Hematopoietic multipotent progenitor cell treated with erythropoietin and hydrocortisone succinate and interleukin-3 and kit ligand, for 15 days (in vitro differentiated cells): Measurements from ENCODE around the gene TLR10.
"Not testable (repeated sequence)": the region's sequence is repeated elsewhere in the genome, so short reads cannot be mapped to it uniquely, and the experiment has no call there.

Source experiments
- DNase-seq: peaks from one replicate; pipeline ENCODE4 v3.0.0-alpha.2; 2015; ENCODE audit warnings: low spot score

The TLR10 gene

DNA sequence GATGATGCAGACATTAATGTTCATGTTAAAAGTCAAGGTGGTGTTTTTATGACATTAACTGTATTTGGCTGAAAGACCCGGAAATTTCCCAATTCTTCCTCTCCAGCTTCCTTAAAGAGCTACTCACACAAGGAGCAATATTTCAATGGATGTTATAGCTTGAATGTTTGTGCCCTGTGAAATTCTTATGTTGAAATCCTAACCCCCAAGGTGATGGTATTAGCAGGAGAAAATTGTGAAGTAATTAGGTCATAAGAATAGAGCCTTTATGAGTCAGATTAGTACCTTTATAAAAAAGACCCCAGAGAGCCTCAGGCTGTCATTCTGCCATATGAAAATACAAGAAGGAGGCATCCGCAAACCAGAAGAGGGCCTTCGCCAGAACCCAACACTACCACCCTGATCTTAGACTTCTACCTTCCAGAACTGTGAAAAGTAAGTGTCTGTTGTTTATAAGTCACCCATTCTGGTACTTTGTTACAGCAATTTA is 18.2 kb upstream of the TLR10 start:
- DNase-seq: no peak

DNA sequence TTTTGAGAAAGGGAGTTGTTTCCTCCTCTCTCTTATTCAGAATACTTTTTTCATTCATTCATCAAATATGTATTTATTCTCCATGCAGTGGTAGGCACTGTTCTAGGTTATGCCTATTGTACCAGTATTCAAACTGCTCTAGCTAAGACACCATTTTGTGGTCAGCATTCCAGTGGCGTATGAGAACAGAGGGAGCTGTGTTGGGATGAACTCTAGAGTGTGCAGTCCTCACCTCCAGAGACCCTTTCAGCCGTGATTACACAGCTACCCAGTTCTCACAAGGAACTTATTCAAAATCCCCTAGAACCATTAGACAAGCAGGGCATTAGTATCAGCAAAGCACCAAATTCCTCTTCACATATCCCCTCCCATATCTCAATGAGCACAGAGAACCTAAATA is 17.6 kb upstream of the TLR10 start:
- no peak for DNase-seq

DNA sequence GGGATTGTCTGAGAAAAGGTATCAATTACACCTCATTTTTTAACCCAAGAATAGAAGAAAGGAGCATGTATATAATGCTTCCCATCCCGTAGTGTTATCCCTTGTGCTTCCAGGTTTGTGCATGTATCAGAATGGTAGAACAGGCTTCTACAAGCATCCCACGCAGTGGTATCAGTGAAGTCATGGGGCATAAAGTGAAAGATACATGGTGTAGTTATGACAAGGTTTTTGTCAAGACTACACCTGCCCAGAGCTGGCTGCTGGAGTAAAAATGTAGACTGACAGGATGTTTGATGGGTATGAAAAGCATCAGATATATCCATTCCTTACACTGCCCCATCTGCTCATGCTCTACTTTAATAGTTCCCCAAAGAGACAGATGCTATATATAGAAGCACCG is 12.3 kb upstream of the TLR10 start:
- no peak for DNase-seq

DNA sequence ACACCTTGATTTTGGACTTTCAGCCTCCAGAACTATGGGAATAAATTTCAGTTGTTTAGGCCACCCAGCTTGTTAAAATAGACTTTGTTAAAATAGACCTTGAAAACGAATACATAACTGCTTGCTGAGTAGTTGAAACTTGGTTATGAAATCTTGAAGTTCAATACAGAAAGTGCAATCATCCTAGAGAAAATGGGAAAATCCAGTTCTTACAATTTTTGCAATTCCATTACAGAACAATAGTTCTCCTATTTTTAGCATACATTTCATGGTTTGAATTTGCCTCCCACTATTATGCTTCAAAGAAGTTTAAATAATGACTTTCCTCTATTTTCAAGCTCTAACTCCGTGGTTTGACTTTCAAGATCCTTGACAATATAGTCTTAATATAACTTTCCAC is 11.3 kb upstream of the TLR10 start:
- no peak for DNase-seq

DNA sequence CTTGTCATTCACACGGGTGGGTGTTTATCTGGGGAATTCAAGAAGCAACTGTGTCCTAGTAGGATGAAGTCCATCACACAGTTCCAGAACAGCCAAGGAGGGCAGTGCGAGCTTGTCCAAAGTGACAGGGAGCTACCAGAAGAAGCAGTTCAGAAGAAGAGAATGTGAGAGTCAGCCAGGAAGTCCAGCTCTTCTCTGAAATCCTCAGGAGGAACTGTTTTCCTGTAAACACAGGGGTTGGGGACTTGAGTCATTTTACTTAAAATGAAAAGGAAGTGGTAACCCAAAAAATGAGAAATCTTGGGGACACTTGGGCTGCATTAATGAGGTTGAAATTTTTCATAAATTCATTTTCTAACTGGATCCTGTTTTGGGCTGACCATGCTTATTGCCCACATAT is 8.2 kb upstream of the TLR10 start:
- no peak for DNase-seq

DNA sequence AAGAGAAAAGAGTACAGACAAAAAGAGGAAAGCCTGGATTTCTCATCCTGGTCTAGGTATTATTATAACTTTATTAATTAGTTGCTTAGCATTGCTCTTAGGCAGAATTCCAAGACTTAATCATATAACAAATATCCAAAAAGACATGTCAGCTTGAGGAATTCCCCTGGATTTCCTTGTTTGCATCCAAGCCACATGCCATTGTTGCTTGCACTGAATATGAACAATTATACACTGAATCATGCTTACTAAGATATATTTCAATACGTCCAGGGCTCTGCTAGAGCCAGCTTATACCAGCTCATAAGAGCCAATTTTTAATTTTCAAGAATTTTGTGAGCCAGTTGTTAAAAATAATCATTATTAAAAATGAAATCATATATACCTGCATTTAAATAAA is 5.5 kb upstream of the TLR10 start:
- DNase-seq: no peak

DNA sequence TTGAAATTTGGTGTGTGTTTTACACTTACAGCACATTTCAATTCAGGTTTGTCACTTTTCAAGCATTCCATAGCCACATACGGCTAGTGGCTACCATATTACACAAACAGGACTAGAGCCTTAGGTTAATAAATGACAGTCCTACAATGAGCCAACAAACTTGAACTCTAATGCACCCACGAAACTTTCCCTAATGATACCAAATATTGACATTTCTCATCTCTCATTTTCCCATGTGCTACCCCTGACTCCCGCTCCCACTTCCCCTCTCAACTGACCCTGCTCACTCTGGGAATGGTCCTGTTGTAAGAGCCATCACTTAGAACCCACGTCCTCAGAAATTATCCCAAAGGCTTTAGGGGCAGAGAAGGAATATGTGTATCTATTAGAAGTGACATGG is 4.9 kb upstream of the TLR10 start:
- DNase-seq: no peak

DNA sequence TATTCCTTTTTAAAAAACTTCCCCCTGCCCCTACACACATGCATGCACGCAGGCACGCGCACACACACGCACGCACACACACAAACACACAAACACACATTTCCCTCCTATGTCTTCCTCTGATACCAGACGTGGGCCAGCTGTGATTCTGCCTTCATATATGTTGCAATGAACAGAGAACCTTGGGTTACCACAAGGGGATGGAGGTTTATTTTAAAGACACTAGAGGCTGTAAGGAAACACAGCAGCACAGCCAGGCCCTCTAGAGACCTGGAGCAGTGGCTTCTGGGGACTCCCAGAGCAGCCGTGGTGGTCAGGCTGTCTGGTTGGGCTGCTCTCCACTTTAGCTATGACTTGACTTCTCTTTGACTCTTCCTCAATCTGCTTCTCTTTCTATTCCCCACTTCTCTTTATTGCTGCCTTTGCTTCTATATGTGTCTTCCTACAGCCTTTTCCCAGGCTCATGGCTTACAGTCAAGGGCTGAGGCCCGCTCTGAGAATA is 3.2 kb upstream of the TLR10 start:
- no peak for DNase-seq

DNA sequence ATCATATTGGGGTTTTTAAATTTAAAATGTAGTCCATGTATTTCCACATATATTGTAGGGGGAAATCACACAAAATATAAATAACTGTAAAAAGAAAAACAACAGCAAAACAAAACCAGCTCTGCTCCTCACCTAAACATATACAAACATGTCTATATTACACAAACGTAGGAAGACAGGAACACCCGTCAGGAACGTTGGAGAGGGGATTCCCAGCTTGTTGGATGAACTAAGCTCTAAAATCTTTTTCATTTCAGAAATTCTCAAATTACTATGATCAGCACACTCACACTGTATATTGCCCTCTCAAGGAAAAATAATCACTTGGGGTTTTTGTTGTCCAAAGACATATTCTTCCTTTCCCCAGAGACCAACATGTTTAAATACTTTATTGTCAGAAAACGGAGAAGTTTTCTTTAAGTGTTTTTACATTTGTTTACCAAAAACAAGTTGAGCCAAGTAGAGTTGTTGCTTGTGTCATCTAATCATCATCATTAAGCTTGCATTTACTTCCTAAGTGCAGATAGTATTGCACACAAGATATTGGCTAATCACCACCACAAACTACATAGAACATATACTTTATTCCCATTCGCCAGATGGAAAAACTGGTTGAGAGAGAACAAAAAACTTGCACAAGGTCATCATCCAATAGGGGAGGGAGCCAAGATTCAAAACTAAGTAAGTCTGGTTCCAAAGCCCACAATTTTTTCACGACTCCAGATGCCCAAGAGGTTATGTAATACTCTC is 2.4 kb upstream of the TLR10 start:
- DNase-seq: no peak

DNA sequence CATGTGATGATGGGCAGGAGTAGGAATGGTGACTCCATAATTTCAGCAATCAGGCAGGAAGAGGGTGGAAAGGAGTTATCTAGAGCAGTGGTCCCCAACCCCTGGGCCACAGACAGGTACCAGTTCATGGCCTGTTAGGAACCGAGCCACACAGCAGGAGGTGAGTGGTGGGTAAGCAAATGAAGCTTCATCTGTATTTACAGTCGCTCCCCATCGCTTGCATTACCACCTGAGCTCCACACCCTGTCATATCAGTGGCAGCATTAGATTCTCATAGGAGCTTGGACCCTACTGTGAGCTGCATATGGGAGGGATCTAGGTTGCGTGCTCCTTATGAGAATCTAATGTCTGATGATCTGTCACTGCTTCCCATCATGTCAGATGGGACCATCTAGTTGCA is 1.4 kb upstream of the TLR10 start:
- DNase-seq: no peak

DNA sequence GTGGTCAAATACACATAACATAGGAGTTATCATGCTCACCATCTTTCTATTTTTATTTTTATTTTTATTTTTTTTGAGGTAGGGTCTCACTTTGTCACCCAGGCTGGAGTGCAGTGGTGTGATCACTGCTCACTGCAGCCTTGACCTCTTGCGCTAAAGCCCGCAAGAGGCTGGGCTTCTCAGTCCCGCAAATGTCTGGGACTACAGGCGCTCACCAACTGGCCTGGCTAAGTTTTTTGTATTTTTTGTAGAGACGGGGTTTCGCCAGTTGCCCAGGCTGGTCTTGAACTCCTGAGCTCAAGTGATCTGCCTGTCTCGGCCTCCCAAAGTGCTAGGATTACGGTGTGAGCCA is 295 bp upstream of the TLR10 start:
- no peak for DNase-seq

DNA sequence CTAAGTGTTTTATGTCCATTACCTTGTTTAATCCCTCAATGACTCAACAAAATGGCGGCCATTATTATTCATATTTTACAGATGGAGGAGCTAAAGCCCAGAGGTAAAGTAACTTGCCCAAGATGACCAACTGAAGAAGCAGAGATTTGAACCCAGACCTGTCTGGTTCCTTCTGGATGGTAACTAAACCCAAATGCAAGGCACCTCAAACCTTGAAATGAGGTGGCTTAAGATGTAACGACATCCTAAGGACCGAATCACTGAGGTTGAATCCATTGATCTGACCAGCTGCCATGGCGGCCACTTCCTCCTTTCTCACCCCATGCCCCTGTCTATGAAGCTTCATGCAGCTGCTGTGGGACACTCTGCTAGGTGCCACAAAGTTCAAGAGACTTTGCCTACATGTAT is 932 bp downstream of the TLR10 start:
- no peak for DNase-seq

DNA sequence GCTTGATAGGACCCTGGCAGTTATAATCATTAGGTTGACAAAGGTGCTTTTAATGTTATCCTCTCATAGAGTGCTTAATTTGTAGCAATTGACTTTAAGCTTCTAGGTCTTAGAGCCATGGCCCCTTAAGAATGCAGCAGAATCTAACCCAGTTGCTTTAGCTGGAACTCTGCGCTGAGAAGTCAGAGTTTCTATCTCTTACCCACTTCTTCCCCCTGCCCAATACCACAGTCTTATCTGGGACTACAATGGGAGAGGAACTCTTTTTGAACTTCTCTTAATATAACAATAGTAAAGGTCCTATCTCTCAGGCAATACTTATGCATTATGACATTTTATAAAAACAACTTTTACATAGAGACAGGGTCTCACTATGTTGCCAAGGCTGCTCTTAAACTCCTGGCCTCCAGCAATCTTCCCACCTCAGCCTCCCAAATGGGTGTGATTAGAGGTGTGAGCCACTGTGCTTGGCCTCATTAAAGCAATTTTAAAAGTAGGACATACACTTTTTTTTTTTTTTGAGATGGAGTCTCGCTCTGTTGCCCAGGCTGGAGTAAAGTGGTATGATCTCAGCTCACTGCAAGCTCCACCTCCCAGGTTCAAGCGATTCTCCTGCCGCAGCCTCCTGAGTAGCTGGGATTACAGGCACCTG is 1.8 kb downstream of the TLR10 start:
- DNase-seq: no peak

DNA sequence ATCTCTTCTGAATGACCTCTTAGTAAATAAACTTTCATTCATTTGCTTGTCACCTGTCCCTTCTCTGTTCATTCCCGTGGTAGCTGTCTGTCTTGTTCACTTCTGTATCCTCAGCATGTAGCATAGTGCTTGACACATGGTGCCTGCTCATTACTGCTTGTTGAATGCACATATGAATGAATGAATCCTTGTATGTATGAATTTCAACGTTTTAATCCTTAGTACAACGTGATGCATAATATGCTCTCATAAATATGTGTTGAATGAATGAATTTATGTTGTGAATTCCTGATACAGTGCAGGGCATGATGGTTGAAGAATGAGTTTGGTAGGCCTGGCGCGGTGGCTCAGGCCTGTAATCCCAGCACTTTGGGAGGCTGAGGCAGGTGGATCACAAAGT is 3.0 kb downstream of the TLR10 start:
- DNase-seq: no peak

DNA sequence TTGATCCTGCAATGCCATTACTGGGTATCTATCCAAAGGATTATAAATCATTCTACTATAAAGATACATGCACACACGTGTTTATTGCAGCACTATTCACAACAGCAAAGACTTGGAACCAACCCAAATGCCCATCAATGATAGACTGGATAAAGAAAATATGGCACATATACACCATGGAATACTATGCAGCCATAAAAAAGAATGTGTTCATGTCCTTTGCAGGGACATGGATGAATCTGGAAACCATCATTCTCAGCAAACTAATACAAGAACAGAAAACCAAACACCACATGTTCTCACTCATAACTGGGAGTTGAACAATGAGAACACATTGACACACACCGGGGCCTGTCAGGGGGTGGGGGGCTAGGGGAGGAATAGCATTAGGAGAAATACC is 4.9 kb downstream of the TLR10 start:
- DNase-seq: not testable (repeated sequence)

DNA sequence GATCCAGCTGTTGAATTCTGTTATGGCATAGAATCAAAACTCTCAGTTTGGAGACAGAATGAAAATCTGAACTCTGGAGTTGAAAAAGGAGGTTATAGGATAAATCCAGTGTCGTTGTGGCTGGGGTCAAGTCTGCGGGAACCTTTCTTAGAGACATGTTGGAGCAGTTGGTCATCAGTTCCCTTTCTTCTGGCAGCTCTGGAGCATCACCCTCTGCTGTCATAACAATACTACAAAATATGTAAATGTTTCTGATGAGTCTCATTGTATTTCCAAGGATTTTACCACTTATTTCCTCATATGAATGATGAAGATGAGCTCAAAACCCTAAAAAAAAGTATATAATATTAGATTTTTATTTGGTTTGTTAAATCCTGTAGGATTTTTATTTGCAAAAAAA is 7.5 kb downstream of the TLR10 start:
- no peak for DNase-seq

DNA sequence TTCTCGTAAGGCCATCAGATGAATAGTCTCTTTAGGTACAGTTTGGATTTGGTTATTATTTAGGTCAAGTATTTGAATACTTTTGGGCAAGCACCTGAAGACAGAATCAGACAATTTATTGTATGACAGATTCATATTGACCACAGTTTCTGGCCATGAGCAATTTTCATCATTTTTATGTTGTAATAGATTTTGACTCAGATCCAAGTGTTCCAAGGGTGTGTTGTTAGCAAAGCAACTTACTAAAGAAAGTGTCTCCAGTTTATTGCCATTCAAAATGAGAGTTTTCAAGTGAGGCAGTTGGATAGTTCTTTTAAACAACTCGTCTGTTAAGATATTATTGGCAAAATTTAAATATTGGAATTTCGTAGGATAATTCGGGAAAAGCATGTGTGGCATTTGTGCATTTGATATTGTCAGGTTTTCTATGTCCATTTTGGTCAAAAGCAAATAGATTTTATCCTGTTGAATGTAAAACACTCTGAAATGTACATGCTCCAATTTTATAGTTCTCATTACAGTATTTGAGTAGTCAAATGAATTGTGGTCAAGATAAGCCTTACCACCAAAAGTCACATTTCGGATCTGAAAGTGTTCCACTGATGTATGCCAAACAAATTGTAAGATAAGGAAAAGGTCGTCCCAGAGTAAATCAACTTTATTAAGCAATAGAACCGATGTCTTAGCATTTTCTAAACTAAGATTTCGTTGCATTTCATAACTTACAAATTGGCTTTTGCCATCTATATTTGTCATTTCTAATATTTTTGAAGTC is 8.4 kb downstream of the TLR10 start:
- no peak for DNase-seq

DNA sequence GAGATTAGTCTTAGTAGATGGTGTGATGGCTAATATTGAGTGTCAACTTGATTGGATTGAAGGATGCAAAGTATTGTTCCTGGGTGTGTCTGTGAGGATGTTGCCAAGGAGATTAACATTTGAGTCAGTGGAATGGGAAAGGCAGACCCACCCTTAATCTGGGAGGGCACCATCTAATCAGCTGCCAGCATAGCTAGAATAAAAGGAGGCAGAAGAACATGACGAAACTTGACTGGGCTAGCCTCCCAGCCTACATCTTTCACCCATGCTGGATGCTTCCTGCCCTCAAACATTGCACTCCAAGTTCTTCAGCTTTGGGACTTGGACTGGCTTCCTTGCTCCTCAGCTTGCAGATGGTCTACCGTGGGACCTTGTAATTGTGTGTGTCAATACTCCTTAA is 12.5 kb downstream of the TLR10 start:
- not testable (repeated sequence) for DNase-seq

DNA sequence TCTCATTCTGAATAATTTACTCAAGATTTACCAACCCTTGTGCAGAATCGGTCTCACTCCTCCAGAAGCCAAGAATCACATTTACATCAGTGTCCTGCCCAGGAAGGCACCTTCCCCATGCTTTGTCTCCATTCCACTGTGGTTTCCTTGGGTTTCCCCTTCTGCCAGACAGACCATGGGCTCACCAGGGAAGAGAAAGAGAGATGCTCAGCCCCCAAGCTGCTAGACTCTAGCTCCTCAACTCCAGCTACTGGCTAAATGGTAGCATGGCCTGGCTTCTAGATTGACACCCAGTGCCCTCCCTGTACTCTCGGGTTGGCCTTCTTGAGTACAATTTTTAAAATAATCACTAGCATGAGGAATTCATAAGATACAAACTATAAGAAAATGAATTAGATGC is 12.9 kb downstream of the TLR10 start:
- DNase-seq: no peak

DNA sequence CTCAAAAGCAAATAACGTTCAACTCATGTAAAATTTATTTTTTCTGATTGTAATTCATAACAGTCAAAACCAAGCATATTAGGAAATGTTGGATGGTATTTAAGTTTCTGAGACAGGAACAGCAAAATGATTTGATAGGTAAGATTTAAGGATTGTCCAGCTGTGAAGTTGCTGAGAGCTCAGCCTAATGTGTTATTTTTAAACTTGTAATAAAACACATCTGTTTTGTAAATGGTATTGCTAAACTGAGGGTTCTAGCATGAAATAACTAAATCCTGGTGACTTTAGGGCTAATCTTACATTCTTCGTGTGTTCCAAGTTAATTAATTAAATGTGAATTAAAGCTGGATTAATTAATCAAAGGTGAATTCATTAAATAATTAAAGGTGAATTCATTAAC is 13.3 kb downstream of the TLR10 start:
- no peak for DNase-seq

DNA sequence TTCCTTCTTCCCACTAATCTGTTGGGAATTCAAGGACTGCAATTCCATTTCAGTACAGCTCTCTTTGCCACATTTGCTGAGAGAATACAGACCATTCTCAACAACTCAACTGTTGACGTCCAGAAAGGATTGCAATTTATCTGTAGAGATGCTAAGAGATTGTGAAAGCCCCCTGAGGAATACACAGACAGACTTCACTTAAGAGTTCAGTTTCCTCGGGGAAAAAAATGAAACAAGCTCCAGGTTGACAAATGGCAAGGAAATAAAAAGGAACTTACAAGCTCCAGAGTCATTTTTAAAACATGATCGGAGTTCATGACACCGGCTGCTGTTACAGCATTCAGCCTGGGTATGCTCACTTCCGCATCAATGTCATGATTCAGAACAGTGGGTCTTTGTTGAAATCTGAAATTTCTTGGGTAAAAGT is 13.8 kb downstream of the TLR10 start:
- DNase-seq: no peak

DNA sequence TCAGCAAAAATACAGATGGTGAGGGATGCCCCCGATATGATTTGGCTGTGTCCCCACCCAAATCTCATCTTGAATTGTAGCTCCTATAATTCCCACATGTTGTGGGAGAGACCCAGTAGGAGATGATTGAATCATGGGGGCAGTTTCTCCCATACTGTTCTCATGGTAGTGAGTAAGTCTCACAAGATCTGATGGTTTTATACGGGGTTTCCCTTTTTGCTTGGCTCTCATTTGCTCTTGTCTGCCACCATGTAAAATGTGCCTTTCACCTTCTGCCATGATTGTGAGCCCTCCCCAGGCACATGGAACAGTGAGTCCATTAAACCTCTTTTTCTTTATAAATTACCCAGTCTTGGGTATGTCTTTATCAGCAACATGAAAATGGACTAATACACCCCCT is 15.8 kb downstream of the TLR10 start:
- not testable (repeated sequence) for DNase-seq

DNA sequence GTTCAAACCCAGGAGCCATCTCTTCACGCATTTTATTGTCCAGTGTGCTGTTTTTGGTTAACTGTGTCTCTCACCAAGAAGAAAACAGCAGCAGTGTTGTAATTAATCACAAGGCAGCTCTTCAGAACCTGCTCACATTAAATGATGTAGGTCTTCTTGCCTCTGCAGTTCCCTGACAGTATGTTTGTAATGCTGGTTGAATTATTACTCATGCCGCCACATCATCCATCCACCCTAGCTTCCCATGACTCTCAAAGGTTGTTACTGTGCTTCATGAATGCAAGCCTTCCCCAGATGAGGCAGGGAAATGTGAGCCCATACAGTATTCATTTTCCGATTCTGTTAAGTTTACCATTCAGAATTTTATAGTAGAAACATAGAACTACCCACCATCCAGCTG is 17.4 kb downstream of the TLR10 start:
- no peak for DNase-seq
